ENCODE data around the gene FEN1.

GRCh38 chr11:61756452-61757212 lies 36.1 kb upstream of the FEN1 start:
- TF ChIP-seq CTCF (IDR thresholded peaks at IDR 0.05; ENCODE audit: low read depth, low read length) (no peak), POLR2A (IDR thresholded peaks at IDR 0.05; ENCODE audit: extremely low read depth, insufficient read length) (no peak), MAX (IDR thresholded peaks at IDR 0.05; ENCODE audit: low read depth, low read length) (peak; percentile 55; the same call in 1 of the 2 replicates)

Measured in NB4 (cell line).